IMR-90 (cell line): ENCODE data around the gene KCTD20. TPM values are rescaled to one million over a fixed set of nuclear protein-coding genes. Genes with fewer than 3 reads are reported as not detected.

ENCODE experiments used
- ATAC-seq: fragments of 200-7000 bp; cut with Tn5 transposase; 2 replicates; pipeline ENCODE4 v1.9.1; 2020; ENCODE audit warnings: low read depth, mild to moderate bottlenecking, moderate library complexity
- BruUV-seq: library from RNA; stranded (reverse); fragments of 400-500 nt; replicated peaks from 2 replicates; lab custom pipeline; 2021; lab: Mats Ljungman, UMichigan
- CTCF ChIA-PET: fragments of 300-600 bp; formaldehyde crosslinking; extraction: SDS; loops from one replicate; lab custom pipeline; 2021; ENCODE audit warnings: antibody characterized with exemption; lab: Yijun Ruan, JAX
- POLR2A ChIA-PET: fragments of 300-600 bp; sonication (Branson Sonifier 250); formaldehyde crosslinking; loops from one replicate; lab custom pipeline; 2022; ENCODE audit warnings: antibody characterized with exemption; ENCODE audit not compliant: unreplicated experiment; lab: Charles Lee
- DNase-seq: peaks from one replicate; pipeline ENCODE4 v3.0.0; 2013
- H2AFZ ChIP-seq: replicated peaks from 2 replicates; pipeline ENCODE3; 2013; ENCODE audit warnings: low read length, mild to moderate bottlenecking; ENCODE audit not compliant: poor library complexity
- H2AK5ac ChIP-seq: 2 replicates; pipeline ENCODE4 v1.6.1; 2013; ENCODE audit warnings: low read depth, low read length, inconsistent platforms
- H2AK9ac ChIP-seq: replicated peaks from 2 replicates; pipeline ENCODE3; 2013; ENCODE audit warnings: mild to moderate bottlenecking, low read depth, low read length, moderate library complexity; ENCODE audit not compliant: poor library complexity
- H2BK120ac ChIP-seq: 2 replicates; pipeline ENCODE4 v1.6.1; 2013; ENCODE audit warnings: low read depth, low read length, inconsistent platforms
- H2BK15ac ChIP-seq: 3 replicates; pipeline ENCODE4 v1.6.1; 2013; ENCODE audit warnings: low read depth, low read length, inconsistent platforms
- H2BK20ac ChIP-seq: 2 replicates; pipeline ENCODE4 v1.6.1; 2013; ENCODE audit warnings: low read depth, mild to moderate bottlenecking, inconsistent platforms, low read length, moderate library complexity
- H2BK5ac ChIP-seq: 2 replicates; pipeline ENCODE4 v1.6.1; 2013; ENCODE audit warnings: mild to moderate bottlenecking, low read depth, low read length, inconsistent platforms; ENCODE audit not compliant: poor library complexity, severe bottlenecking
- H3K14ac ChIP-seq: replicated peaks from 2 replicates; pipeline ENCODE4 v1.6.1; 2013; ENCODE audit warnings: low read depth, low read length, inconsistent platforms
- H3K18ac ChIP-seq: 2 replicates; pipeline ENCODE4 v1.6.1; 2013; ENCODE audit warnings: low read depth, low read length, control low read depth
- H3K23ac ChIP-seq: 2 replicates; pipeline ENCODE4 v1.6.1; 2013; ENCODE audit warnings: low read depth, low read length, inconsistent platforms
- H3K27ac ChIP-seq: 2 replicates; pipeline ENCODE4 v1.5.1; 2013; ENCODE audit warnings: mild to moderate bottlenecking, control low read depth, low read length; ENCODE audit not compliant: insufficient read depth
- H3K27me3 ChIP-seq: 2 replicates; pipeline ENCODE4 v1.6.1; 2013; ENCODE audit warnings: low read length; ENCODE audit not compliant: control insufficient read depth, insufficient read depth
- H3K36me3 ChIP-seq: 2 replicates; pipeline ENCODE4 v1.6.1; 2013; ENCODE audit warnings: low read length, mixed read lengths; ENCODE audit not compliant: control insufficient read depth, insufficient read depth
- H3K4ac ChIP-seq: 2 replicates; pipeline ENCODE4 v1.6.1; 2013; ENCODE audit warnings: low read depth, low read length, inconsistent platforms
- H3K4me1 ChIP-seq: 2 replicates; pipeline ENCODE4 v1.6.1; 2013; ENCODE audit warnings: low read length, mixed read lengths; ENCODE audit not compliant: control insufficient read depth, insufficient read depth
- H3K4me2 ChIP-seq: 2 replicates; pipeline ENCODE4 v1.6.1; 2013; ENCODE audit warnings: low read depth, mild to moderate bottlenecking, control low read depth, low read length, moderate library complexity
- H3K4me3 ChIP-seq: 2 replicates; pipeline ENCODE4 v1.5.1; 2013; ENCODE audit warnings: low read depth, mild to moderate bottlenecking, control low read depth, low read length, moderate library complexity; ENCODE audit not compliant: insufficient read depth
- H3K56ac ChIP-seq: 2 replicates; pipeline ENCODE4 v1.6.1; 2013; ENCODE audit warnings: low read length, inconsistent platforms; ENCODE audit not compliant: insufficient read depth; ENCODE audit errors: extremely low read depth
- H3K79me1 ChIP-seq, 2 experiments: 2 replicates each; pipeline ENCODE4 v1.6.1; 2013; ENCODE audit warnings: low read length in 2 of 2, inconsistent platforms in 1 of 2, low read depth in 1 of 2
- H3K9ac ChIP-seq: 2 replicates; pipeline ENCODE4 v1.6.1; 2013; ENCODE audit warnings: low read depth, low read length, control low read depth
- H3K9me1 ChIP-seq: 2 replicates; pipeline ENCODE4 v1.6.1; 2013; ENCODE audit warnings: low read length, inconsistent platforms; ENCODE audit not compliant: insufficient read depth
- H3K9me3 ChIP-seq: 2 replicates; pipeline ENCODE4 v1.6.1; 2013; ENCODE audit warnings: low read length; ENCODE audit not compliant: control insufficient read depth, insufficient read depth
- H4K20me1 ChIP-seq: 2 replicates; pipeline ENCODE4 v1.6.1; 2013; ENCODE audit warnings: low read length, inconsistent platforms; ENCODE audit not compliant: insufficient read depth
- H4K5ac ChIP-seq: 2 replicates; pipeline ENCODE4 v1.6.1; 2013; ENCODE audit warnings: mild to moderate bottlenecking, low read depth, low read length, control low read depth
- H4K8ac ChIP-seq, 2 experiments: 2 replicates each; pipeline ENCODE4 v1.6.1; 2013; ENCODE audit warnings: low read depth in 2 of 2, low read length in 2 of 2, control low read depth in 1 of 2, inconsistent platforms in 1 of 2
- H4K91ac ChIP-seq: 2 replicates; pipeline ENCODE4 v1.6.1; 2013; ENCODE audit warnings: low read depth, low read length, inconsistent platforms; ENCODE audit not compliant: insufficient read depth
- CTCF ChIP-seq: conservative IDR thresholded peaks from 2 replicates; pipeline ENCODE4 v1.5.1; 2012; ENCODE audit warnings: mild to moderate bottlenecking, low read depth, low read length, improper control_type of control experiment
- FOS ChIP-seq: fragments of 150-350 bp; IDR thresholded peaks from 2 replicates; pipeline ENCODE4 v1.6.1; 2016; ENCODE audit warnings: low read depth, low read length
- MAFK ChIP-seq: IDR thresholded peaks from 2 replicates; pipeline ENCODE4 v1.6.1; 2012; ENCODE audit warnings: low read depth, low read length, improper control_type of control experiment
- MAZ ChIP-seq: IDR thresholded peaks from 2 replicates; pipeline ENCODE4 v1.6.1; 2012; ENCODE audit warnings: low read depth, mild to moderate bottlenecking, low read length, improper control_type of control experiment, moderate library complexity, borderline replicate concordance
- MXI1 ChIP-seq: IDR thresholded peaks from 2 replicates; pipeline ENCODE4 v1.6.1; 2012; ENCODE audit warnings: low read depth, mild to moderate bottlenecking, low read length, moderate library complexity, borderline replicate concordance
- POLR2A ChIP-seq: IDR thresholded peaks from 2 replicates; pipeline ENCODE4 v1.6.1; 2012; ENCODE audit warnings: mild to moderate bottlenecking, low read depth, low read length
- RFX5 ChIP-seq: IDR thresholded peaks from 2 replicates; pipeline ENCODE4 v1.8.0; 2012; ENCODE audit warnings: low read depth, mild to moderate bottlenecking, low read length, moderate library complexity
- SMC3 ChIP-seq: fragments of 150-350 bp; IDR thresholded peaks from 2 replicates; pipeline ENCODE4 v1.6.1; 2016; ENCODE audit warnings: low read depth, mild to moderate bottlenecking, antibody characterized with exemption, low read length, moderate library complexity
- dilution Hi-C: fragments of 300-500 bp; cut with HindIII; formaldehyde crosslinking; loops from one replicate; pipeline ENCODE4 v1.14.3; 2018; ENCODE audit warnings: low sequenced_read_pairs; ENCODE audit not compliant: unreplicated experiment
- in situ Hi-C: fragments of 300-500 bp; cut with MboI; formaldehyde crosslinking; loops from 3 replicates; pipeline ENCODE4 v1.14.3; 2019; ENCODE audit warnings: low sequenced_read_pairs, inconsistent platforms, mixed read lengths
- intact Hi-C: fragments of 100-400 bp; cut with micrococcal nuclease; formaldehyde crosslinking; loops from 2 replicates; pipeline ENCODE4 v1.10.0; 2022
- polyA plus RNA-seq, 3 experiments: library from polyadenylated mRNA; depleted of rRNA; stranded (reverse); fragments of >200 nt; gene quantifications; 2 replicates each; pipeline ENCODE4 v1.2.3, GENCODE V29; 2012; ENCODE audit warnings: low replicate concordance in 1 of 3
- total RNA-seq: library from RNA; depleted of rRNA; stranded (reverse); fragments of >200 nt; gene quantifications from 2 replicates; pipeline ENCODE4 v1.2.3, GENCODE V29; 2012

Gene KCTD20
- total and polyA plus RNA-seq, 2 of the 4 experiments (the other 2 are of a cell fraction) = 55.4 to 150 TPM

- H3K23ac ChIP-seq = no peak overlapping the region
- H3K18ac ChIP-seq = no peak overlapping the region
- H4K5ac ChIP-seq = no peak overlapping the region
- no TSS peak for BruUV-seq
- no peak overlapping the region for H2BK20ac ChIP-seq
- intact Hi-C loops = no loop called here
- DNase-seq (no peak), ATAC-seq (no peak)
- no peaks in the 10 kb centered on the region for H3K4me1 ChIP-seq
- H4K8ac ChIP-seq = no peak overlapping the region
- no peak overlapping the region for H3K4me2 ChIP-seq
- H2BK15ac ChIP-seq = no peak overlapping the region
- no peak overlapping the region for H2AK5ac ChIP-seq
- no peak overlapping the region for H2BK120ac ChIP-seq
- peaks cover 7% of the 10 kb centered on the region; the same call in 1 of the 2 replicates for H3K9me1 ChIP-seq
- no peak overlapping the region for H3K56ac ChIP-seq
- H3K27ac ChIP-seq = no peak overlapping the region
- dilution Hi-C loops = no loop called here
- TF ChIP-seq FOS (no peak), CTCF (no peak), RFX5 (no peak), MAZ (no peak), SMC3 (no peak), MAFK (no peak), POLR2A (no peak), MXI1 (no peak)
- peaks cover 3 to 21% of the 10 kb centered on the region in 2 experiments; a peak in 3 of 4 replicates for H3K79me1 ChIP-seq
- no peaks in the 10 kb centered on the region for H3K27me3 ChIP-seq
- H3K4me3 ChIP-seq = no peak overlapping the region
- in situ Hi-C loops = no loop called here
- no peak overlapping the region for H2BK5ac ChIP-seq
- no peak overlapping the region for H4K91ac ChIP-seq
- H3K14ac ChIP-seq = no peak overlapping the region
- no peaks in the 10 kb centered on the region for H3K9me3 ChIP-seq
- no peak overlapping the region for H3K9ac ChIP-seq
- ChIA-PET POLR2A (no interaction called here), CTCF (no interaction called here)
- no peak overlapping the region for H3K4ac ChIP-seq
- H2AFZ ChIP-seq = no peak overlapping the region
- H2AK9ac ChIP-seq = no peak overlapping the region
- no peaks in the 10 kb centered on the region for H4K20me1 ChIP-seq
- peaks cover 20% of the 10 kb centered on the region for H3K36me3 ChIP-seq
Measured at GRCh38 chr6:36519352-36519751, 76.6 kb downstream of the KCTD20 start.
